ENCODE data around the gene SPATA33.
"Not testable (repeated sequence)": the region's sequence is repeated elsewhere in the genome, so short reads cannot be mapped to it uniquely, and the experiment has no call there.

The SPATA33 gene

GRCh38 chr16:89697616-89698331 lies 40.1 kb downstream of the SPATA33 start:
- H3K4me3 ChIP-seq (ENCODE audit: low read length): no peak overlapping the region
- TF ChIP-seq, protein P1, sequence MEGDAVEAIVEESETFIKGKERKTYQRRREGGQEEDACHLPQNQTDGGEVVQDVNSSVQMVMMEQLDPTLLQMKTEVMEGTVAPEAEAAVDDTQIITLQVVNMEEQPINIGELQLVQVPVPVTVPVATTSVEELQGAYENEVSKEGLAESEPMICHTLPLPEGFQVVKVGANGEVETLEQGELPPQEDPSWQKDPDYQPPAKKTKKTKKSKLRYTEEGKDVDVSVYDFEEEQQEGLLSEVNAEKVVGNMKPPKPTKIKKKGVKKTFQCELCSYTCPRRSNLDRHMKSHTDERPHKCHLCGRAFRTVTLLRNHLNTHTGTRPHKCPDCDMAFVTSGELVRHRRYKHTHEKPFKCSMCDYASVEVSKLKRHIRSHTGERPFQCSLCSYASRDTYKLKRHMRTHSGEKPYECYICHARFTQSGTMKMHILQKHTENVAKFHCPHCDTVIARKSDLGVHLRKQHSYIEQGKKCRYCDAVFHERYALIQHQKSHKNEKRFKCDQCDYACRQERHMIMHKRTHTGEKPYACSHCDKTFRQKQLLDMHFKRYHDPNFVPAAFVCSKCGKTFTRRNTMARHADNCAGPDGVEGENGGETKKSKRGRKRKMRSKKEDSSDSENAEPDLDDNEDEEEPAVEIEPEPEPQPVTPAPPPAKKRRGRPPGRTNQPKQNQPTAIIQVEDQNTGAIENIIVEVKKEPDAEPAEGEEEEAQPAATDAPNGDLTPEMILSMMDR (conservative IDR thresholded peaks at IDR 0.05; ENCODE audit: low read depth, low read length): no peak
- no peak for DNase-seq (ENCODE audit: low read depth)

- not testable (repeated sequence) for DNase-seq (ENCODE audit: low read depth); H3K4me3 ChIP-seq (ENCODE audit: low read length)
These were observed 41.1 kb downstream of the SPATA33 start for GRCh38 chr16:89698717-89699116.

DNA sequence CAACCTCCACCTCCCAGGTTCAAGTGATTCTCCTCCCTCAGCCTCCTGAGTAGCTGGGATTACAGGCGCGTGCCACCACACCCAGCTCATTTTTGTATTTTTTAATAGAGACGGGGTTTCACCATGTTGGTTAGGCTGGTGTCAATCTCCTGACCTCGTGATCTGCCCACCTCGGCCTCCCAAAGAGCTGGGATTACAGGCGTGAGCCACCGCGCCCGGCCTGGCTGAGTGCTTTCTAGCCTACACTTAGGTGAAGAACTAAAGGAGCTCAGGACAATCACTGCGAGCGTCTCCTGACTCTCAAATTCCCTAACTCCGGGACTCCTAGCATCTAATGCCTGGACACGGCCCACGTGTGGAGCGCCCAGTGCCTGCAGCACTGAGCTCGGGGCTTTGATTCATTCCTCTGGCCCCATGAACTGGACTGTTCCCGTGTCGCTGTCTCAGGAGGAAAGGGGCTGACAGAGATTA lies 42.0 kb downstream of the SPATA33 start:
- peak overlapping the region; percentile 31 for H3K4me3 ChIP-seq (ENCODE audit: low read length)
- not testable (repeated sequence) for DNase-seq (ENCODE audit: low read depth)

DNA sequence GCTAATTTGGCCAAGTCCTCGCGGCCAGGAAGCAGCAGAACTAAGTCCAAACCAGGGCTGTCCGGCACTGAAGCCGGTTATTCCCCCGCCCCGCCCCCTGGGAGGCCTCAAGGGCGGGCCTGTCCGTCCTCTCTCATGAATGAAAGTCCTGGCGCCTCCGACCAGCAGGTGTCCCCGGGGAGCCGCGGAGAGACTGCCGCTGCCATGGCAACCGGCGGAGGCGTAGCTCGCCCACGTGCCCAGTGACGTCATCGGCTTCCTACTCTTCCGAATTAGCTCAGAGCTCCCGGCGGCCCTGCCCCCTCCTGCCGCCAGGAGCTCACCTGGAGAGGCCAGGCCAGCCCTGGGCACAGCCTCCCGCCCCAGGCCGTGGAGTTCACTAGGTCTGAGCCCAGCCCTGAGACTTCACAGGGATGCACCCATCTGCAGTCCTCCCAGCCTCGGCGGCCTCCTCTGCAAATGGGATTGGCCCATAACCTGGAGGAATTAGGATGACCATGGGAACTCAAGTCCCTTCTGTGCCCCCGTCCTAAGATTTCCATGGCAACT lies 42.5 kb downstream of the SPATA33 start:
- H3K4me3 ChIP-seq (ENCODE audit: low read length): peak overlapping the region; percentile 70
- TF ChIP-seq, protein P1 (conservative IDR thresholded peaks at IDR 0.05; ENCODE audit: low read depth, low read length): peak; percentile 75
- DNase-seq (ENCODE audit: low read depth): peak; percentile 91

- TF ChIP-seq, protein P1 (conservative IDR thresholded peaks at IDR 0.05; ENCODE audit: low read depth, low read length): peak; percentile 39
- H3K4me3 ChIP-seq (ENCODE audit: low read length): peak overlapping the region; percentile 70
- no peak for DNase-seq (ENCODE audit: low read depth)
These were observed 43.2 kb downstream of the SPATA33 start for GRCh38 chr16:89700649-89701424.

GRCh38 chr16:89701425-89702406 lies 44.1 kb downstream of the SPATA33 start, which contains the start of gene SPATA2L:
SPATA2L (minus strand) TSS chr16:89701705; CDS start chr16:89701232, 473 bp downstream.
- H3K4me3 ChIP-seq (ENCODE audit: low read length): peak within 1 kb of the TSS; percentile 70
- no peak for DNase-seq (ENCODE audit: low read depth)
- TF ChIP-seq, protein P1 (conservative IDR thresholded peaks at IDR 0.05; ENCODE audit: low read depth, low read length): no peak

DNA sequence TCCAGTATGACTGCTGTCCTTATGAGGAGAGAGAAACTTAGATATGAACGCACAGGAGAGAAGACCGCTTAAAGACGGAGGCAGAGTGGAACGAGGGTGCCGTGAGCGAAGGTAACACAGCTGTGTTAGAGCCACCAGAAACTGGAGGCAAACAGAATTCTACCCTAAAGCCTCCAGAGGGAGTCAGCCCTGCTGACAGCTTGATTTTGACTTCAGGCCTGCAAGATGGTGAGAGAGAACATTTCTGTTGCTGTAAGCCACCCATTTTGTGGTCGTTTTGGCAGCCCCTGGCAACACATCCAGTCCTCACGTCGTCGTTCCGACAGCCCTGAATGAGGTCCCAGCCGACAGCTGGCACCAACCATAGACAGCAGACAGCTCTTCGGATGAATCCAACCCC lies 46.6 kb downstream of the SPATA33 start:
- DNase-seq (ENCODE audit: low read depth): no peak
- TF ChIP-seq, protein P1 (conservative IDR thresholded peaks at IDR 0.05; ENCODE audit: low read depth, low read length): no peak

More for the DNA sequence above, 46.6 kb downstream of the SPATA33 start:
- no peak overlapping the region for H3K4me3 ChIP-seq (ENCODE audit: low read length)
